HFFc6 (cell line): ENCODE data around the gene P2RX4. TPM values are rescaled to one million over a fixed set of nuclear protein-coding genes. Genes with fewer than 3 reads are reported as not detected.

ENCODE experiments used
- DNase-seq: peaks from one replicate; pipeline ENCODE4 v3.0.0-alpha.2; 2018
- H3K27ac Mint-ChIP-seq: 2 replicates; pipeline ENCODE4 v1.8.0; 2020; ENCODE audit warnings: mild to moderate bottlenecking, mixed read lengths
- H3K27me3 Mint-ChIP-seq: 2 replicates; pipeline ENCODE4 v1.8.0; 2021; ENCODE audit warnings: mild to moderate bottlenecking, moderate library complexity, mixed read lengths; ENCODE audit not compliant: insufficient read depth
- H3K36me3 Mint-ChIP-seq: 2 replicates; pipeline ENCODE4 v1.8.0; 2021; ENCODE audit warnings: low read depth, mixed read lengths
- H3K4me1 Mint-ChIP-seq: 2 replicates; pipeline ENCODE4 v1.8.0; 2020; ENCODE audit warnings: low read depth, mixed read lengths
- H3K4me3 Mint-ChIP-seq: 2 replicates; pipeline ENCODE4 v1.8.0; 2020; ENCODE audit warnings: mild to moderate bottlenecking, moderate library complexity, mixed read lengths
- H3K9me3 Mint-ChIP-seq: 2 replicates; pipeline ENCODE4 v1.8.0; 2020; ENCODE audit warnings: mild to moderate bottlenecking, mixed read lengths
- CTCF ChIP-seq: fragments of 200-600 bp; sonication (generic); IDR thresholded peaks from 2 replicates; pipeline ENCODE4 v1.5.0; 2021; ENCODE audit warnings: antibody characterized with exemption, mild to moderate bottlenecking
- total RNA-seq, 6 experiments: library from RNA; stranded (reverse); fragmentation: NEBNext Ultra II Directional; extraction: Animal tissue kit (Norgen Biotek cat#: 25700); gene quantifications; 2 replicates in 1 of 6; 3 replicates in 5 of 6; pipeline ENCODE4 v1.2.3, GENCODE V29; 2021

The P2RX4 gene
- total RNA-seq, 6 experiments from 2014 or later, result 7.7 to 13.0 (median 9.6) TPM

- peaks cover 17% of the 10 kb centered on the region for H3K4me1 Mint-ChIP-seq
- H3K4me3 Mint-ChIP-seq, result peak overlapping the region; percentile 17
- DNase-seq, result no peak
- peaks cover 1% of the 10 kb centered on the region; the same call in 1 of the 2 replicates for H3K27me3 Mint-ChIP-seq
- H3K36me3 Mint-ChIP-seq, result no peaks in the 10 kb centered on the region
- no peak for TF ChIP-seq CTCF
- H3K27ac Mint-ChIP-seq, result no peak overlapping the region
- H3K9me3 Mint-ChIP-seq, result no peaks in the 10 kb centered on the region
Observed at GRCh38 chr12:121209221-121209620, 708 bp upstream of the P2RX4 start.

- no peak for TF ChIP-seq CTCF
- no peak overlapping the region for H3K4me3 Mint-ChIP-seq
Observed at GRCh38 chr12:121212875-121213274, 2.9 kb downstream of the P2RX4 start.

GRCh38 chr12:121214166-121214777 is 4.3 kb downstream of the P2RX4 start:
- no peak for TF ChIP-seq CTCF
- Mint-ChIP-seq H3K4me3 (peak overlapping the region; percentile 50), H3K9me3 (no peaks in the 10 kb centered on the region), H3K27ac (peak overlapping the region; percentile 86), H3K4me1 (peaks cover 31% of the 10 kb centered on the region), H3K27me3 (peaks cover 8% of the 10 kb centered on the region), H3K36me3 (no peaks in the 10 kb centered on the region)
- peak; percentile 76 for DNase-seq

More at GRCh38 chr12:121212875-121213274, 2.9 kb downstream of the P2RX4 start:
- peaks cover 31% of the 10 kb centered on the region for H3K4me1 Mint-ChIP-seq
- no peak overlapping the region for H3K27ac Mint-ChIP-seq
- no peak for DNase-seq
- no peaks in the 10 kb centered on the region for H3K36me3 Mint-ChIP-seq
- H3K27me3 Mint-ChIP-seq, result peaks cover 5% of the 10 kb centered on the region
- no peaks in the 10 kb centered on the region for H3K9me3 Mint-ChIP-seq

- DNase-seq, result peak; percentile 96
- peak overlapping the region; percentile 86 for H3K27ac Mint-ChIP-seq
- H3K36me3 Mint-ChIP-seq, result no peaks in the 10 kb centered on the region
- H3K4me3 Mint-ChIP-seq, result peak overlapping the region; percentile 50
- no peaks in the 10 kb centered on the region for H3K9me3 Mint-ChIP-seq
- no peak for TF ChIP-seq CTCF
- peaks cover 8% of the 10 kb centered on the region for H3K27me3 Mint-ChIP-seq
- H3K4me1 Mint-ChIP-seq, result peaks cover 31% of the 10 kb centered on the region
Observed at GRCh38 chr12:121214855-121215745, 5.2 kb downstream of the P2RX4 start.

GRCh38 chr12:121216102-121216501 is 6.2 kb downstream of the P2RX4 start:
- no peaks in the 10 kb centered on the region for H3K9me3 Mint-ChIP-seq
- H3K27me3 Mint-ChIP-seq, result peaks cover 8% of the 10 kb centered on the region
- no peak for TF ChIP-seq CTCF
- no peaks in the 10 kb centered on the region for H3K36me3 Mint-ChIP-seq
- H3K4me1 Mint-ChIP-seq, result peaks cover 24% of the 10 kb centered on the region
- DNase-seq, result no peak
- H3K27ac Mint-ChIP-seq, result no peak overlapping the region
- H3K4me3 Mint-ChIP-seq, result no peak overlapping the region
